ENCODE data around the gene MT1F. TPM values are rescaled to one million over a fixed set of nuclear protein-coding genes. Genes with fewer than 3 reads are reported as not detected.

MT1F gene
- polyA plus RNA-seq, 3 donors: 10.2 to 21.9 (median 13.6) TPM

GRCh38 chr16:56683424-56684172 is 25.8 kb downstream of the MT1F start:
- H3K4me2 ChIP-seq (replicated peaks; ENCODE audit: extremely low read depth, low read length, poor library complexity, severe bottlenecking): peak overlapping the region; percentile 88
- intact Hi-C loops (cut with micrococcal nuclease): no loop called here
- no peak overlapping the region for H3K27ac Mint-ChIP-seq
- WGBS (ENCODE audit: insufficient coverage): 83% methylated on average over 1 of the region's 5 CpGs
- TF ChIP-seq CTCF (IDR thresholded peaks at IDR 0.05): no peak
- no peak overlapping the region for H3K27ac ChIP-seq (ENCODE audit: low read depth in 1 of 2, low read length in 2 of 2)
- DNase-seq: no peak
- H3K4me1 ChIP-seq (ENCODE audit: control insufficient read depth in 1 of 2, insufficient read depth in 2 of 2, low read length in 2 of 2): peaks cover 15 to 19% of the 10 kb centered on the region in 2 donors
- H3K4me3 ChIP-seq (replicated peaks in 1 of 3; ENCODE audit: low read depth in 2 of 3, low read length in 3 of 3): peak overlapping the region in 1 of 3 experiments; percentile 89
- H3K4me3 Mint-ChIP-seq: peak overlapping the region in 1 of 2 donors; percentile 98
- H3K9ac ChIP-seq (ENCODE audit: insufficient read depth, low read length, poor library complexity, severe bottlenecking): peak overlapping the region; percentile 69
- H4K20me1 ChIP-seq (ENCODE audit: insufficient read depth, low read length): no peaks in the 10 kb centered on the region
- no peaks in the 10 kb centered on the region for H3K27me3 ChIP-seq (ENCODE audit: control insufficient read depth in 2 of 2, insufficient read depth in 2 of 2, low read length in 2 of 2)
- H3K79me2 ChIP-seq (ENCODE audit: insufficient read depth, low read length): no peaks in the 10 kb centered on the region
- no peaks in the 10 kb centered on the region for H3K36me3 ChIP-seq (replicated peaks in 1 of 2; ENCODE audit: control insufficient read depth in 1 of 2, insufficient read depth in 2 of 2, low read length in 2 of 2)
- H3K27me3 Mint-ChIP-seq (ENCODE audit: low read depth in 3 of 3): peaks cover 4 to 10% (median 6%) of the 10 kb centered on the region in 3 donors
- peaks cover 7 to 8% of the 10 kb centered on the region in 2 donors for H3K36me3 Mint-ChIP-seq
- peaks cover 0 to 10% of the 10 kb centered on the region in 2 donors for H3K9me3 ChIP-seq (replicated peaks in 1 of 2; ENCODE audit: control insufficient read depth in 1 of 2, insufficient read depth in 1 of 2, low read length in 2 of 2)
- H3K9me3 Mint-ChIP-seq: peaks cover 5 to 20% (median 15%) of the 10 kb centered on the region in 7 donors
- peaks cover 24% of the 10 kb centered on the region for H3K4me1 Mint-ChIP-seq
- H2AFZ ChIP-seq (ENCODE audit: insufficient read depth, low read depth, low read length, poor library complexity, severe bottlenecking): no peak overlapping the region

- H3K4me1 ChIP-seq (ENCODE audit: control insufficient read depth in 1 of 2, insufficient read depth in 2 of 2, low read length in 2 of 2): peaks cover 15 to 19% of the 10 kb centered on the region in 2 donors
- no peak overlapping the region for H3K4me3 Mint-ChIP-seq
- no peaks in the 10 kb centered on the region for H4K20me1 ChIP-seq (ENCODE audit: insufficient read depth, low read length)
- H3K36me3 Mint-ChIP-seq: peaks cover 7 to 8% of the 10 kb centered on the region in 2 donors
- TF ChIP-seq CTCF (IDR thresholded peaks at IDR 0.05): no peak
- no peak overlapping the region for H3K9ac ChIP-seq (ENCODE audit: insufficient read depth, low read length, poor library complexity, severe bottlenecking)
- H2AFZ ChIP-seq (ENCODE audit: insufficient read depth, low read depth, low read length, poor library complexity, severe bottlenecking): no peak overlapping the region
- no peak overlapping the region for H3K27ac ChIP-seq (ENCODE audit: low read depth in 1 of 2, low read length in 2 of 2)
- no peaks in the 10 kb centered on the region for H3K27me3 ChIP-seq (ENCODE audit: control insufficient read depth in 2 of 2, insufficient read depth in 2 of 2, low read length in 2 of 2)
- H3K36me3 ChIP-seq (replicated peaks in 1 of 2; ENCODE audit: control insufficient read depth in 1 of 2, insufficient read depth in 2 of 2, low read length in 2 of 2): no peaks in the 10 kb centered on the region
- H3K9me3 ChIP-seq (replicated peaks in 1 of 2; ENCODE audit: control insufficient read depth in 1 of 2, insufficient read depth in 1 of 2, low read length in 2 of 2): peaks cover 0 to 10% of the 10 kb centered on the region in 2 donors
- no peak for DNase-seq
- intact Hi-C loops (cut with micrococcal nuclease): no loop called here
- no peaks in the 10 kb centered on the region for H3K79me2 ChIP-seq (ENCODE audit: insufficient read depth, low read length)
- peaks cover 5 to 20% (median 15%) of the 10 kb centered on the region in 7 donors for H3K9me3 Mint-ChIP-seq
- no peak overlapping the region for H3K4me2 ChIP-seq (replicated peaks; ENCODE audit: extremely low read depth, low read length, poor library complexity, severe bottlenecking)
- no peak overlapping the region for H3K27ac Mint-ChIP-seq
- peaks cover 4 to 10% (median 4%) of the 10 kb centered on the region in 3 donors for H3K27me3 Mint-ChIP-seq (ENCODE audit: low read depth in 3 of 3)
- peaks cover 24% of the 10 kb centered on the region for H3K4me1 Mint-ChIP-seq
- WGBS (ENCODE audit: insufficient coverage): no CpG with 5 or more reads among the region's 4 CpGs
- H3K4me3 ChIP-seq (replicated peaks in 1 of 3; ENCODE audit: low read depth in 2 of 3, low read length in 3 of 3): no peak overlapping the region
Observed at GRCh38 chr16:56684256-56684925, 26.6 kb downstream of the MT1F start.

All from CD14-positive monocyte (primary cell).